SK-N-SH (cell line): ENCODE data around the gene AFAP1L2.

Experiments used
- CHD2 ChIP-seq: fragments of 150-350 bp; IDR thresholded peaks from 2 replicates; pipeline ENCODE4 v1.6.1; 2018; ENCODE audit warnings: low read length; ENCODE audit not compliant: partially characterized antibody
- CTCF ChIP-seq: fragments of 200-600 bp; sonication (generic); IDR thresholded peaks from 2 replicates; pipeline ENCODE4 v1.6.1; 2017; ENCODE audit warnings: antibody characterized with exemption, mild to moderate bottlenecking, moderate library complexity
- ELF1 ChIP-seq: IDR thresholded peaks from 2 replicates; pipeline ENCODE4 v1.4.0; 2012
- EP300 ChIP-seq, 2 experiments: IDR thresholded peaks; 2 replicates each; pipeline versions ENCODE4 v1.4.0 to v1.6.1; 2012; ENCODE audit warnings: borderline replicate concordance in 1 of 2, low read depth in 1 of 2, low read length in 1 of 2
- EZH2phosphoT487 ChIP-seq: fragments of 200-600 bp; sonication (generic); IDR thresholded peaks from 2 replicates; pipeline ENCODE4 v1.6.1; 2017; ENCODE audit warnings: low read depth, mixed run types, mild to moderate bottlenecking, antibody characterized with exemption, moderate library complexity, borderline replicate concordance
- FOXJ3 ChIP-seq: sonication (generic); formaldehyde crosslinking; IDR thresholded peaks from 2 replicates; pipeline ENCODE4 v1.5.1; 2020; ENCODE audit warnings: mild to moderate bottlenecking, missing genetic modification reagents
- GABPA ChIP-seq: IDR thresholded peaks from 2 replicates; pipeline ENCODE4 v1.4.0; 2012; ENCODE audit warnings: low read depth, mild to moderate bottlenecking
- POLR2AphosphoS5 ChIP-seq: IDR thresholded peaks from 2 replicates; pipeline ENCODE4 v1.6.1; 2012; ENCODE audit warnings: low read depth, low read length
- RAD21 ChIP-seq: IDR thresholded peaks from 2 replicates; pipeline ENCODE4 v1.6.1; 2012; ENCODE audit warnings: mild to moderate bottlenecking, low read length
- TCF12 ChIP-seq: IDR thresholded peaks from 2 replicates; pipeline ENCODE4 v1.4.0; 2012
- YY1 ChIP-seq: IDR thresholded peaks from 2 replicates; pipeline ENCODE4 v1.4.0; 2012; ENCODE audit warnings: low read depth, mild to moderate bottlenecking
- ZBTB33 ChIP-seq: IDR thresholded peaks from 2 replicates; pipeline ENCODE4 v1.4.0; 2012; ENCODE audit warnings: low read depth, borderline replicate concordance
- TF ChIP-seq, protein P1 (sequence below): IDR thresholded peaks from 2 replicates; pipeline ENCODE4 v1.4.0; 2012; ENCODE audit warnings: low read depth
- TF ChIP-seq, protein P2 (sequence below): IDR thresholded peaks from 2 replicates; pipeline ENCODE4 v1.6.1; 2012; ENCODE audit warnings: mild to moderate bottlenecking, low read depth, low read length, moderate library complexity

DNA sequence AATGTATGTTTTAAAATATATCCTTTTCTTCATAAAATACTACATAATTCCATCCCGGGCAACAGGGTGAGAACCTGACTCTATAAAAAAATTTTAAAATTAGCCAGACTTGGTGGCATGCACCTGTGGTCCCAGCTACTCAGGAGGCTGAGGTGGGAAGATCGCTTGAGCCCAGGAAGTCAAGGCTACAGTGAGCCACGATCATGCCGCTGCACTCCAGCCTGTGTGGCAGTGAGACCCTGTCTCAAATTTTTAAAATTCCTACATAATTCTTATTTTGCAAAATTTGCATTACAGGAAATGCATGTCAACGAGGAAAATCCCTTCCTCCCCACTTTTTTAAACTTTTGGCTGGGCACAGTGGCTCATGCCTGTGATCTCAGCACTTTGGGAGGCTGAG, 31.3 kb downstream of the AFAP1L2 start:
- TF ChIP-seq RAD21: no peak
- TF ChIP-seq EP300 (IDR thresholded peaks at IDR 0.05; ENCODE audit: borderline replicate concordance in 1 of 2, low read depth in 1 of 2, low read length in 1 of 2): no peak
- no peak for TF ChIP-seq FOXJ3 (CRISPR knock-in tag)
- no peak for TF ChIP-seq CTCF
- no peak for TF ChIP-seq ZBTB33
- TF ChIP-seq EZH2phosphoT487: no peak
- no peak for TF ChIP-seq CHD2
- TF ChIP-seq YY1: no peak
- no peak for TF ChIP-seq GABPA
- TF ChIP-seq, protein P1, sequence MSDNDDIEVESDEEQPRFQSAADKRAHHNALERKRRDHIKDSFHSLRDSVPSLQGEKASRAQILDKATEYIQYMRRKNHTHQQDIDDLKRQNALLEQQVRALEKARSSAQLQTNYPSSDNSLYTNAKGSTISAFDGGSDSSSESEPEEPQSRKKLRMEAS: no peak
- TF ChIP-seq POLR2AphosphoS5: no peak
- TF ChIP-seq, protein P2, sequence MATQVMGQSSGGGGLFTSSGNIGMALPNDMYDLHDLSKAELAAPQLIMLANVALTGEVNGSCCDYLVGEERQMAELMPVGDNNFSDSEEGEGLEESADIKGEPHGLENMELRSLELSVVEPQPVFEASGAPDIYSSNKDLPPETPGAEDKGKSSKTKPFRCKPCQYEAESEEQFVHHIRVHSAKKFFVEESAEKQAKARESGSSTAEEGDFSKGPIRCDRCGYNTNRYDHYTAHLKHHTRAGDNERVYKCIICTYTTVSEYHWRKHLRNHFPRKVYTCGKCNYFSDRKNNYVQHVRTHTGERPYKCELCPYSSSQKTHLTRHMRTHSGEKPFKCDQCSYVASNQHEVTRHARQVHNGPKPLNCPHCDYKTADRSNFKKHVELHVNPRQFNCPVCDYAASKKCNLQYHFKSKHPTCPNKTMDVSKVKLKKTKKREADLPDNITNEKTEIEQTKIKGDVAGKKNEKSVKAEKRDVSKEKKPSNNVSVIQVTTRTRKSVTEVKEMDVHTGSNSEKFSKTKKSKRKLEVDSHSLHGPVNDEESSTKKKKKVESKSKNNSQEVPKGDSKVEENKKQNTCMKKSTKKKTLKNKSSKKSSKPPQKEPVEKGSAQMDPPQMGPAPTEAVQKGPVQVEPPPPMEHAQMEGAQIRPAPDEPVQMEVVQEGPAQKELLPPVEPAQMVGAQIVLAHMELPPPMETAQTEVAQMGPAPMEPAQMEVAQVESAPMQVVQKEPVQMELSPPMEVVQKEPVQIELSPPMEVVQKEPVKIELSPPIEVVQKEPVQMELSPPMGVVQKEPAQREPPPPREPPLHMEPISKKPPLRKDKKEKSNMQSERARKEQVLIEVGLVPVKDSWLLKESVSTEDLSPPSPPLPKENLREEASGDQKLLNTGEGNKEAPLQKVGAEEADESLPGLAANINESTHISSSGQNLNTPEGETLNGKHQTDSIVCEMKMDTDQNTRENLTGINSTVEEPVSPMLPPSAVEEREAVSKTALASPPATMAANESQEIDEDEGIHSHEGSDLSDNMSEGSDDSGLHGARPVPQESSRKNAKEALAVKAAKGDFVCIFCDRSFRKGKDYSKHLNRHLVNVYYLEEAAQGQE: no peak
- TF ChIP-seq ELF1: no peak
- no peak for TF ChIP-seq TCF12
